Measurements from ENCODE around the gene REC8. TPM values are rescaled to one million over a fixed set of nuclear protein-coding genes. Genes with fewer than 3 reads are reported as not detected.

The REC8 gene
- total RNA-seq, 1 experiment from 2014 or later: 2.5 TPM

GRCh38 chr14:24146453-24146977, 25.4 kb upstream of the REC8 start, which contains the start of gene PSME2:
Gene PSME2 (minus strand): TSS chr14:24146610. CDS start chr14:24146581, 29 bp downstream.
- peak within 1 kb of the TSS; percentile 87 for H3K4me3 ChIP-seq
- peaks cover 3% of the 10 kb centered on the region; the same call in 1 of the 2 replicates for H3K4me1 ChIP-seq
- peak; percentile 99 for DNase-seq
- H3K27me3 ChIP-seq: no peaks in the 10 kb centered on the region
- peak within 1 kb of the TSS; percentile 62 for H3K27ac ChIP-seq
- peaks cover 20% of the 10 kb centered on the region for H3K36me3 ChIP-seq
- no peaks in the 10 kb centered on the region for H3K9me3 ChIP-seq (replicated peaks)

GRCh38 chr14:24146978-24147760, 24.7 kb upstream of the REC8 start, which contains the start of gene RNF31:
Gene RNF31 (plus strand): TSS chr14:24147498. CDS start chr14:24147699, 201 bp downstream.
- Histone ChIP-seq H3K36me3 (peaks cover 27% of the 10 kb centered on the region), H3K27ac (peak within 1 kb of the TSS; percentile 62), H3K4me3 (peak within 1 kb of the TSS; percentile 87), H3K4me1 (peaks cover 3% of the 10 kb centered on the region; the same call in 1 of the 2 replicates), H3K27me3 (no peaks in the 10 kb centered on the region), H3K9me3 (replicated peaks) (no peaks in the 10 kb centered on the region)
- DNase-seq: peak; percentile 98 to 99

DNA sequence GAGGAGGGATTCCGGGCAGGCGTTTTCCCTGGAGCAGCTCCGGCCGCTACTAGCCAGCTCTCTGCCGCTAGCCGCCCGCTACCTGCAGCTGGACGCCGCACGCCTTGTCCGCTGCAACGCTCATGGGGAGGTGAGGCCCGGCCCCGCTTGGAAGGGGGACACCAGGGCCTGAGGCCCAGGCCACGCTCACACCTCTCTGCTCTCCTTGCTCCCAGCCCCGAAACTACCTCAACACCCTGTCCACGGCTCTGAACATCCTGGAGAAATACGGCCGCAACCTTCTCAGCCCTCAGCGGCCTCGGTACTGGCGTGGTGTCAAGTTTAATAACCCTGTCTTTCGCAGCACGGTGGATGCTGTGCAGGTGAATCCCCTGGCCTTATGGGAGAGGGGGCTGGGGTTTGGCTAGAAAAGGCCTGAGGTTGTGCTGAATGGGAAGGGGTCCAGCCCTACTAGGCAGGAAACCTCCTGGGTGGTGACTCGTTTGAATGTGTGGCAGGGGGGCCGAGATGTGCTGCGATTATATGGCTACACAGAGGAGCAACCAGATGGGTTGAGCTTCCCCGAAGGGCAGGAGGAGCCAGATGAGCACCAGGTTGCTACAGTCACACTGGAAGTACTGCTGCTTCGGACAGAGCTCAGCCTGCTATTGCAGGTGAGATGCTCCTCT, 24.0 kb upstream of the REC8 start:
- H3K4me1 ChIP-seq: peaks cover 3% of the 10 kb centered on the region; the same call in 1 of the 2 replicates
- peak overlapping the region; percentile 8; the same call in 1 of the 2 replicates for H3K27ac ChIP-seq
- peaks cover 32% of the 10 kb centered on the region for H3K36me3 ChIP-seq
- H3K27me3 ChIP-seq: no peaks in the 10 kb centered on the region
- peak overlapping the region; percentile 87 for H3K4me3 ChIP-seq
- no peak for DNase-seq
- H3K9me3 ChIP-seq (replicated peaks): no peaks in the 10 kb centered on the region

DNA sequence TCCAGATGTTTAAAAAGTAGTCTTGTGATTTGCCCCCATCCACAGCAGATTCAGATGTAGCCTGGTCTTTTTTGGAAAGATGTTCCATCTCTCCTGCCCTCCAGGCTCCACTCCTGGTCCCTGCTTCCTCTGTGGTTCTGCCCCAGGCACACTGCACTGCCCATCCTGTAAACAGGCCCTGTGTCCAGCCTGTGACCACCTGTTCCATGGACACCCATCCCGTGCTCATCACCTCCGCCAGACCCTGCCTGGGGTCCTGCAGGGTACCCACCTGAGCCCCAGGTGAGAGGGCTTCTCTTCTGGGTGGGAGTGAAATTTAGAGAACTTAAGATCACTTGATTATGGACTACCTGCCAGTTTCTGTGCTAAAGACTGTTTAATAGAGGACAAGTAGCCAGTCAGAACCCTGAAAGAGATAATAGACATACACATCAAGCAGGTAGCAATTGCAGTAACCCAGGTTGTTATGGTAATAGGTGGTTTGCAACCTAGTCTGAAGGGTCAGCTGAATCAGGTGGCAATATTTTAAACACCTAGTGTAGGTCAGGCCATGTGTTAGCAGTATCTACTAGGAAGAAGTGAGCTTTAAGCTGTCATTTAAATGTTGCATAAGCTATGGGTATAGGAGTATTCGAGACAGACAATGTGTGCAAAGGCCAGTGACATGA, 22.4 kb upstream of the REC8 start:
- H3K9me3 ChIP-seq (replicated peaks): no peaks in the 10 kb centered on the region
- peaks cover 35% of the 10 kb centered on the region for H3K36me3 ChIP-seq
- H3K27me3 ChIP-seq: no peaks in the 10 kb centered on the region
- peaks cover 3% of the 10 kb centered on the region; the same call in 1 of the 2 replicates for H3K4me1 ChIP-seq
- DNase-seq: no peak
- no peak overlapping the region for H3K4me3 ChIP-seq
- H3K27ac ChIP-seq: no peak overlapping the region

DNA sequence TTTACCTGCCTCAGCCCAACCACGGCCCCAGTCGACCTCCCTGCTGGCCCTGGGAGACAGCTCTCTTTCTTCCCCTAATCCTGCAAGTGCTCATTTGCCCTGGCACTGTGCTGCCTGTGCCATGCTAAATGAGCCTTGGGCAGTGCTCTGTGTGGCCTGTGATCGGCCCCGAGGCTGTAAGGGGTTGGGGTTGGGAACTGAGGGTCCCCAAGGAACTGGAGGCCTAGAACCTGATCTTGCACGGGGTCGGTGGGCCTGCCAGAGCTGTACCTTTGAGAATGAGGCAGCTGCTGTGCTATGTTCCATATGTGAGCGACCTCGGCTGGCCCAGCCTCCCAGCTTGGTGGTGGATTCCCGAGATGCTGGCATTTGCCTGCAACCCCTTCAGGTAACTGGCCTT, 21.8 kb upstream of the REC8 start:
- Histone ChIP-seq H3K4me1 (peaks cover 3% of the 10 kb centered on the region; the same call in 1 of the 2 replicates), H3K36me3 (peaks cover 42% of the 10 kb centered on the region), H3K4me3 (no peak overlapping the region), H3K27me3 (no peaks in the 10 kb centered on the region), H3K9me3 (replicated peaks) (no peaks in the 10 kb centered on the region), H3K27ac (no peak overlapping the region)
- DNase-seq: no peak

DNA sequence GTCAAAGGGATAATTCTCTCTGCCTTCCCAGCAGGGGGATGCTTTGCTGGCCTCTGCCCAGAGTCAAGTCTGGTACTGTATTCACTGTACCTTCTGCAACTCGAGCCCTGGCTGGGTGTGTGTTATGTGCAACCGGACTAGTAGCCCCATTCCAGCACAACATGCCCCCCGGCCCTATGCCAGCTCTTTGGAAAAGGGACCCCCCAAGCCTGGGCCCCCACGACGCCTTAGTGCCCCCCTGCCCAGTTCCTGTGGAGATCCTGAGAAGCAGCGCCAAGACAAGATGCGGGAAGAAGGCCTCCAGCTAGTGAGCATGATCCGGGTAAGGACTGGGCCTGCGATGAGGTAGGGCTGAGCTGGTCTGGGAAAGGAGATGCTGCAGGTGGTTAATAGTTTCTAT, 21.3 kb upstream of the REC8 start:
- H3K4me3 ChIP-seq: no peak overlapping the region
- no peak for DNase-seq
- H3K27me3 ChIP-seq: no peaks in the 10 kb centered on the region
- peaks cover 3% of the 10 kb centered on the region; the same call in 1 of the 2 replicates for H3K4me1 ChIP-seq
- H3K36me3 ChIP-seq: peaks cover 47% of the 10 kb centered on the region
- no peak overlapping the region for H3K27ac ChIP-seq
- H3K9me3 ChIP-seq (replicated peaks): no peaks in the 10 kb centered on the region

GRCh38 chr14:24150993-24151392, 20.9 kb upstream of the REC8 start:
- no peaks in the 10 kb centered on the region for H3K27me3 ChIP-seq
- H3K4me1 ChIP-seq: peaks cover 3% of the 10 kb centered on the region; the same call in 1 of the 2 replicates
- peaks cover 51% of the 10 kb centered on the region for H3K36me3 ChIP-seq
- H3K4me3 ChIP-seq: no peak overlapping the region
- H3K9me3 ChIP-seq (replicated peaks): no peaks in the 10 kb centered on the region
- H3K27ac ChIP-seq: no peak overlapping the region
- DNase-seq: no peak

- H3K36me3 ChIP-seq: peaks cover 56% of the 10 kb centered on the region
- H3K4me3 ChIP-seq: no peak overlapping the region
- peaks cover 3% of the 10 kb centered on the region; the same call in 1 of the 2 replicates for H3K4me1 ChIP-seq
- H3K27ac ChIP-seq: no peak overlapping the region
- no peak for DNase-seq
- H3K27me3 ChIP-seq: no peaks in the 10 kb centered on the region
- H3K9me3 ChIP-seq (replicated peaks): no peaks in the 10 kb centered on the region
Observed at GRCh38 chr14:24151404-24152080, 20.3 kb upstream of the REC8 start.

DNA sequence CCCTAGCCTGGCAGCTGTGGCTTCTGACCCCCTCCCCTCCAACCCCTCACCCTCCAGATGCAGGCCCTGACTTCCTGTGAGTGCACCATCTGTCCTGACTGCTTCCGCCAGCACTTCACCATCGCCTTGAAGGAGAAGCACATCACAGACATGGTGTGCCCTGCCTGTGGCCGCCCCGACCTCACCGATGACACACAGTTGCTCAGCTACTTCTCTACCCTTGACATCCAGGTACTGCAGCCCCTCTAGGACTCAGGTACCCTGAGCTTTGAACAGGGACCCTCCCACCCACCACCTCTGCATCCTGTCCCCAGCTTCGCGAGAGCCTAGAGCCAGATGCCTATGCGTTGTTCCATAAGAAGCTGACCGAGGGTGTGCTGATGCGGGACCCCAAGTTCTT, 16.8 kb upstream of the REC8 start:
- H3K4me1 ChIP-seq: no peaks in the 10 kb centered on the region; the same call in 1 of the 2 replicates
- H3K27ac ChIP-seq: no peak overlapping the region
- no peak overlapping the region for H3K4me3 ChIP-seq
- peaks cover 65% of the 10 kb centered on the region for H3K36me3 ChIP-seq
- DNase-seq: no peak
- H3K9me3 ChIP-seq (replicated peaks): no peaks in the 10 kb centered on the region
- no peaks in the 10 kb centered on the region for H3K27me3 ChIP-seq

- H3K27me3 ChIP-seq: no peaks in the 10 kb centered on the region
Observed at GRCh38 chr14:24156840-24157239, 15.0 kb upstream of the REC8 start.

DNA sequence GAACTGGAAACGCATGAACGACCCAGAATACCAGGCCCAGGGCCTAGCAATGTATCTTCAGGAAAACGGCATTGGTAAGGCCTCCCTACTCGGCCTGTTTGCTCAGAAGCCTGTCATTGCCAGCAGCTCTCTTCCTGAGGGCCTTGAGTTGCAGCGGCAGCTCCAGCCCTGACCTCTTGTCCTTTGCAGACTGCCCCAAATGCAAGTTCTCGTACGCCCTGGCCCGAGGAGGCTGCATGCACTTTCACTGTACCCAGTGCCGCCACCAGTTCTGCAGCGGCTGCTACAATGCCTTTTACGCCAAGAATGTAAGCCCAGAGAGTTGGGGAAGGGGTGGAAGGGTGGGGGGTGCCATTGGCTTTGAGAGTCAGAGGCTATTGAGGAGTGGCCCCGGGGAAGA, 14.5 kb upstream of the REC8 start:
- Histone ChIP-seq H3K27ac (no peak overlapping the region), H3K9me3 (replicated peaks) (no peaks in the 10 kb centered on the region), H3K4me3 (no peak overlapping the region), H3K4me1 (peaks cover 13% of the 10 kb centered on the region), H3K36me3 (peaks cover 44% of the 10 kb centered on the region), H3K27me3 (no peaks in the 10 kb centered on the region)
- DNase-seq: no peak

More at GRCh38 chr14:24156840-24157239, 15.0 kb upstream of the REC8 start:
- peaks cover 49% of the 10 kb centered on the region for H3K36me3 ChIP-seq
- H3K9me3 ChIP-seq (replicated peaks): no peaks in the 10 kb centered on the region
- H3K27ac ChIP-seq: no peak overlapping the region
- H3K4me1 ChIP-seq: peaks cover 13% of the 10 kb centered on the region
- DNase-seq: no peak
- no peak overlapping the region for H3K4me3 ChIP-seq

DNA sequence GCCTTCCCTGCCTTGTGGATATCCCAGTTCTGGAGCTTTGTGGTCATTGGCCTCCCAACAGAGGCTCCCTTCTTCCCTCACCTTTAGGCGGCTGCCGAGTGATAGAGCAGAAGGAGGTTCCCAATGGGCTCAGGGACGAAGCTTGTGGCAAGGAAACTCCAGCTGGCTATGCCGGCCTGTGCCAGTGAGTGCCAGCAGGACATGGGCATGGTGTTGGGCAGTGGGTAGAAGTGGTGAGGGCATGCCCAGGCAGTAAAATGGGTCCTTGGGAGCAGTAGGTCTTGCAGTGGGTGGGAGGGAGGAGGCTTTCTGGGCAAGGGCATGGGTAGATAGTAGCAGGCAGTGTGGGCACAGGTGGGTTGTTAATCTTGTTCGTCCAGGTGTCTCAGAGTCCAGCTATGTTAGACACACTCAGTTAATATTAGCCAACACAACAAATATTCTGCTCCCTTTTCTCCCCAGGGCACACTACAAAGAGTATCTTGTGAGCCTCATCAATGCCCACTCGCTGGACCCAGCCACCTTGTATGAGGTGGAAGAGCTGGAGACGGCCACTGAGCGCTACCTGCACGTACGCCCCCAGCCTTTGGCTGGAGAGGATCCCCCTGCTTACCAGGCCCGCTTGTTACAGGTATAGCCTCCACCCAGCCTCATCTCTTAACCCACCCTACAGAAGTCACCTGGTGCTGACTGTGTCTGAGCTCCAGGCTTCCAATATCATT, 11.9 kb upstream of the REC8 start:
- no peak overlapping the region for H3K4me3 ChIP-seq
- H3K9me3 ChIP-seq (replicated peaks): no peaks in the 10 kb centered on the region
- no peaks in the 10 kb centered on the region for H3K27me3 ChIP-seq
- peaks cover 32% of the 10 kb centered on the region for H3K36me3 ChIP-seq
- H3K27ac ChIP-seq: no peak overlapping the region
- H3K4me1 ChIP-seq: peaks cover 13% of the 10 kb centered on the region
- DNase-seq: no peak

- no peak overlapping the region for H3K27ac ChIP-seq
- no peaks in the 10 kb centered on the region for H3K27me3 ChIP-seq
- no peak overlapping the region for H3K4me3 ChIP-seq
- H3K4me1 ChIP-seq: peaks cover 13% of the 10 kb centered on the region
- peaks cover 29% of the 10 kb centered on the region for H3K36me3 ChIP-seq
- no peak for DNase-seq
- H3K9me3 ChIP-seq (replicated peaks): no peaks in the 10 kb centered on the region
Observed at GRCh38 chr14:24160499-24160849, 11.4 kb upstream of the REC8 start.
